Panc1 (cell line): ENCODE measurements around the gene ZCCHC3. TPM values are rescaled to one million over a fixed set of nuclear protein-coding genes. Genes with fewer than 3 reads are reported as not detected.

Experiments used
- ATAC-seq: fragments of 200-7000 bp; cut with Tn5 transposase; 2 replicates; pipeline ENCODE4 v1.9.1; 2020; ENCODE audit warnings: mild to moderate bottlenecking, moderate library complexity
- BruUV-seq: library from RNA; stranded (reverse); fragments of 400-500 nt; replicated peaks from 2 replicates; lab custom pipeline; 2021; lab: Mats Ljungman, UMichigan
- CTCF ChIA-PET: fragments of 300-600 bp; sonication (Branson Sonifier 250); formaldehyde crosslinking; loops from one replicate; lab custom pipeline; 2022; ENCODE audit warnings: antibody characterized with exemption; lab: Charles Lee
- POLR2A ChIA-PET: fragments of 300-600 bp; sonication (Branson Sonifier 250); formaldehyde crosslinking; loops from one replicate; lab custom pipeline; 2022; ENCODE audit warnings: antibody characterized with exemption; lab: Charles Lee
- DNase-seq: peaks from one replicate; pipeline ENCODE4 v3.0.0-alpha.2; 2010; ENCODE audit warnings: low read depth, low spot score
- H3K27ac ChIP-seq: 2 replicates; pipeline ENCODE4 v1.5.1; 2011; ENCODE audit warnings: mild to moderate bottlenecking, low read length, inconsistent platforms
- H3K27me3 ChIP-seq: fragments of 200-500 bp; sonication (Bioruptor generic); 2 replicates; pipeline ENCODE4 v1.6.0; 2014; ENCODE audit warnings: low read length, inconsistent platforms; ENCODE audit not compliant: control insufficient read depth, insufficient read depth
- H3K36me3 ChIP-seq: fragments of 200-500 bp; sonication (Bioruptor generic); 2 replicates; pipeline ENCODE4 v1.5.1; 2014; ENCODE audit warnings: inconsistent platforms, mild to moderate bottlenecking, low read length, moderate library complexity; ENCODE audit not compliant: control insufficient read depth, insufficient read depth
- H3K4me1 ChIP-seq: 2 replicates; pipeline ENCODE4 v1.5.1; 2011; ENCODE audit warnings: inconsistent platforms, mild to moderate bottlenecking, low read length, moderate library complexity; ENCODE audit not compliant: control insufficient read depth, insufficient read depth
- H3K4me3 ChIP-seq, 2 experiments: 2 replicates each; pipeline ENCODE4 v1.5.1; 2011 to 2012; ENCODE audit warnings: low read depth in 2 of 2, low read length in 2 of 2, mild to moderate bottlenecking in 2 of 2, inconsistent platforms in 1 of 2, moderate library complexity in 1 of 2
- H3K9me3 ChIP-seq: fragments of 200-500 bp; sonication (Bioruptor generic); 2 replicates; pipeline ENCODE4 v1.5.1; 2014; ENCODE audit warnings: low read depth, mild to moderate bottlenecking, inconsistent platforms, low read length, moderate library complexity; ENCODE audit not compliant: control insufficient read depth, insufficient read depth
- CTCF ChIP-seq: fragments of 450-650 bp; IDR thresholded peaks from 2 replicates; pipeline ENCODE4 v1.5.1; 2017; ENCODE audit warnings: mild to moderate bottlenecking
- POLR2AphosphoS5 ChIP-seq: IDR thresholded peaks from 2 replicates; pipeline ENCODE4 v1.6.1; 2012; ENCODE audit warnings: mild to moderate bottlenecking, low read depth, low read length, moderate library complexity
- REST ChIP-seq, 2 experiments: IDR thresholded peaks; 2 replicates each; pipeline ENCODE4 v1.6.1; 2011 to 2012; ENCODE audit warnings: low read depth in 2 of 2, control low read depth in 1 of 2, low read length in 1 of 2, mild to moderate bottlenecking in 1 of 2, moderate library complexity in 1 of 2; ENCODE audit not compliant: insufficient read depth in 1 of 2
- SIN3A ChIP-seq: IDR thresholded peaks from 2 replicates; pipeline ENCODE4 v1.6.1; 2012; ENCODE audit warnings: low read depth, mild to moderate bottlenecking, low read length, moderate library complexity, borderline replicate concordance; ENCODE audit not compliant: insufficient read depth
- TCF7L2 ChIP-seq: IDR thresholded peaks from 2 replicates; pipeline ENCODE4 v1.6.1; 2011; ENCODE audit warnings: mild to moderate bottlenecking, low read depth, low read length, inconsistent platforms
- in situ Hi-C: cut with HindIII; loops from 2 replicates; pipeline ENCODE4 v1.10.0; 2016; ENCODE audit warnings: low sequenced_read_pairs, low pct_unique_long_range_greater_than_20kb
- intact Hi-C: fragments of 100-400 bp; cut with micrococcal nuclease; formaldehyde crosslinking; loops from one replicate; pipeline ENCODE4 v1.10.0; 2022; ENCODE audit not compliant: unreplicated experiment
- total RNA-seq: library from RNA; stranded (reverse); gene quantifications from one replicate; pipeline ENCODE4 v1.2.1, GENCODE V29; 2021; ENCODE audit not compliant: unreplicated experiment

Gene ZCCHC3
- total RNA-seq, 1 experiment from 2014 or later = 18.9 TPM

GRCh38 chr20:347317-347639 lies 49.9 kb downstream of the ZCCHC3 start:
- in situ Hi-C loops (no loop called here), intact Hi-C loops (loop anchor here (2.0 kb wide), 1 partner anchor 62 kb away; the partner anchor contains the start of gene RBCK1)
- BruUV-seq = no TSS peak
- DNase-seq (no peak), ATAC-seq (no peak; the same call in 1 of the 2 replicates)
- TF ChIP-seq TCF7L2 (no peak), REST (IDR thresholded peaks at IDR 0.05; ENCODE audit: insufficient read depth in 1 of 2, low read depth in 2 of 2, low read length in 1 of 2) (no peak), SIN3A (no peak; the same call in 1 of the 2 replicates), CTCF (no peak), POLR2AphosphoS5 (no peak)
- Histone ChIP-seq H3K4me3 (peak overlapping the region; percentile 62 to 83), H3K9me3 (peaks cover 7% of the 10 kb centered on the region; the same call in 1 of the 2 replicates), H3K27ac (peak overlapping the region; percentile 69), H3K4me1 (peaks cover 13% of the 10 kb centered on the region), H3K27me3 (no peaks in the 10 kb centered on the region), H3K36me3 (no peaks in the 10 kb centered on the region)
- ChIA-PET CTCF (interaction anchor here (0.7 kb wide), 1 partner anchor 299 kb away, joined by 3 read pairs; no protein-coding TSS in a partner anchor), POLR2A (interaction anchor here (0.7 kb wide), 1 partner anchor 27 kb away, joined by 3 read pairs; no protein-coding TSS in a partner anchor)

DNA sequence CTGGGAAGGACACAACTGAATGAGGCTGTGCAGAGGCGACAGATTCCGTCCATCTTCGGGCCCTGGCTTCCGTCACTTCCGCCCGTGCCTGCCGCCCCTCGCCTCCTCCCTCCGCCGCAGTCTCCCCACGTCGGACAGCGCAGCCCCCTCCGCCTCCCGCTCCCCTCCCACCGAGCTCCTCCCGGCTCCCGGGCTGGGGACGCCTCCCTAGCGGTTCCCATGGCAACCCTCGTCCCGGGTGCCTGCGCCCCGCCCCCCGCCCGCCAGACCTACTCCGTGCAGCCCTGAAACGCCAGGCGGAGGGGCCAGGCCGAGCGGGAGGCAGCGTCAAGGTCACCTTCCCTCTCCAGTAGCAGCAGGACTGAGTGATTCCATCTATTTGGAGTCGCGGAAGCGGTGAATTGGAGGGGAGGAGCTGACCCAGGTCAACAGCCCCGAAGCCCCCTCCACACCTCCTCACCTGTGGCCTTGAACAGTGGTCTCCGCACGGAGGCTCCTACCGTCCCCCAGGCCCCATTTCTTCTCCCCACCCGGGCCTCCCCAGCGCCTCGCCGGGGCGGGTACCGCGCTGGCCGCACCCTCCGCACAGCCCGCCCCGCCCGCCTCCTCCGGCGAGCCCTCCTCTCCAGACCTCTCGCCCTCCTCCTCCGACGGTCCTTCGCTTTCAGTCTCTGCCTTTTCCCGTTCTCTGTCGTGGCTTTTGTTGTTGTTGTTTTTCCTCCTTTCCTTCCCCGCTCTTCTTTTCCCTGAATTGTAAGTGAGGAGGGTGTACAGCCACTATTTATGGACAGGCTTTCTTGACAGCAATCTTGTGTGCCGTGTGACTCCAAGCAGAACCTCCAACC lies 50.5 kb downstream of the ZCCHC3 start:
- H3K27me3 ChIP-seq = no peaks in the 10 kb centered on the region
- H3K27ac ChIP-seq = peak overlapping the region; percentile 88
- in situ Hi-C loops = no loop called here
- CTCF ChIA-PET = interaction anchor here (0.7 kb wide), 1 partner anchor 298 kb away, joined by 3 read pairs; no protein-coding TSS in a partner anchor
- DNase-seq (no peak), ATAC-seq (peak; percentile 91)
- H3K4me1 ChIP-seq = peaks cover 13% of the 10 kb centered on the region
- peaks cover 7% of the 10 kb centered on the region; the same call in 1 of the 2 replicates for H3K9me3 ChIP-seq
- intact Hi-C loops = loop anchor here (2.0 kb wide), 1 partner anchor 61 kb away; the partner anchor contains the start of gene RBCK1
- BruUV-seq = TSS peak; percentile 26
- TF ChIP-seq POLR2AphosphoS5 (peak; percentile 79; the same call in 1 of the 2 replicates), CTCF (no peak), REST (IDR thresholded peaks at IDR 0.05; ENCODE audit: insufficient read depth in 1 of 2, low read depth in 2 of 2, low read length in 1 of 2) (0 out of 4 replicates have a peak, but pooled peaks of 1 of the 2 experiments have one; percentile 60), TCF7L2 (no peak), SIN3A (peak; percentile 72; the same call in 1 of the 2 replicates)
- no peaks in the 10 kb centered on the region for H3K36me3 ChIP-seq
- peak overlapping the region; percentile 62 to 83 for H3K4me3 ChIP-seq
- POLR2A ChIA-PET = no interaction called here
